IMR-90 (cell line): ENCODE results near the gene GH2. TPM values are rescaled to one million over a fixed set of nuclear protein-coding genes. Genes with fewer than 3 reads are reported as not detected.

ENCODE experiments used
- ATAC-seq: fragments of 200-7000 bp; cut with Tn5 transposase; 2 replicates; pipeline ENCODE4 v1.9.1; 2020; ENCODE audit warnings: low read depth, mild to moderate bottlenecking, moderate library complexity
- BruUV-seq: library from RNA; stranded (reverse); fragments of 400-500 nt; replicated peaks from 2 replicates; lab custom pipeline; 2021; lab: Mats Ljungman, UMichigan
- CTCF ChIA-PET: fragments of 300-600 bp; formaldehyde crosslinking; extraction: SDS; loops from one replicate; lab custom pipeline; 2021; ENCODE audit warnings: antibody characterized with exemption; lab: Yijun Ruan, JAX
- POLR2A ChIA-PET: fragments of 300-600 bp; sonication (Branson Sonifier 250); formaldehyde crosslinking; loops from one replicate; lab custom pipeline; 2022; ENCODE audit warnings: antibody characterized with exemption; ENCODE audit not compliant: unreplicated experiment; lab: Charles Lee
- DNase-seq: peaks from one replicate; pipeline ENCODE4 v3.0.0; 2013
- H2AFZ ChIP-seq: replicated peaks from 2 replicates; pipeline ENCODE3; 2013; ENCODE audit warnings: low read length, mild to moderate bottlenecking; ENCODE audit not compliant: poor library complexity
- H2AK5ac ChIP-seq: 2 replicates; pipeline ENCODE4 v1.6.1; 2013; ENCODE audit warnings: low read depth, low read length, inconsistent platforms
- H2AK9ac ChIP-seq: replicated peaks from 2 replicates; pipeline ENCODE3; 2013; ENCODE audit warnings: mild to moderate bottlenecking, low read depth, low read length, moderate library complexity; ENCODE audit not compliant: poor library complexity
- H2BK120ac ChIP-seq: 2 replicates; pipeline ENCODE4 v1.6.1; 2013; ENCODE audit warnings: low read depth, low read length, inconsistent platforms
- H2BK15ac ChIP-seq: 3 replicates; pipeline ENCODE4 v1.6.1; 2013; ENCODE audit warnings: low read depth, low read length, inconsistent platforms
- H2BK20ac ChIP-seq: 2 replicates; pipeline ENCODE4 v1.6.1; 2013; ENCODE audit warnings: low read depth, mild to moderate bottlenecking, inconsistent platforms, low read length, moderate library complexity
- H2BK5ac ChIP-seq: 2 replicates; pipeline ENCODE4 v1.6.1; 2013; ENCODE audit warnings: mild to moderate bottlenecking, low read depth, low read length, inconsistent platforms; ENCODE audit not compliant: poor library complexity, severe bottlenecking
- H3K14ac ChIP-seq: replicated peaks from 2 replicates; pipeline ENCODE4 v1.6.1; 2013; ENCODE audit warnings: low read depth, low read length, inconsistent platforms
- H3K18ac ChIP-seq: 2 replicates; pipeline ENCODE4 v1.6.1; 2013; ENCODE audit warnings: low read depth, low read length, control low read depth
- H3K23ac ChIP-seq: 2 replicates; pipeline ENCODE4 v1.6.1; 2013; ENCODE audit warnings: low read depth, low read length, inconsistent platforms
- H3K27ac ChIP-seq: 2 replicates; pipeline ENCODE4 v1.5.1; 2013; ENCODE audit warnings: mild to moderate bottlenecking, control low read depth, low read length; ENCODE audit not compliant: insufficient read depth
- H3K27me3 ChIP-seq: 2 replicates; pipeline ENCODE4 v1.6.1; 2013; ENCODE audit warnings: low read length; ENCODE audit not compliant: control insufficient read depth, insufficient read depth
- H3K36me3 ChIP-seq: 2 replicates; pipeline ENCODE4 v1.6.1; 2013; ENCODE audit warnings: low read length, mixed read lengths; ENCODE audit not compliant: control insufficient read depth, insufficient read depth
- H3K4ac ChIP-seq: 2 replicates; pipeline ENCODE4 v1.6.1; 2013; ENCODE audit warnings: low read depth, low read length, inconsistent platforms
- H3K4me1 ChIP-seq: 2 replicates; pipeline ENCODE4 v1.6.1; 2013; ENCODE audit warnings: low read length, mixed read lengths; ENCODE audit not compliant: control insufficient read depth, insufficient read depth
- H3K4me2 ChIP-seq: 2 replicates; pipeline ENCODE4 v1.6.1; 2013; ENCODE audit warnings: low read depth, mild to moderate bottlenecking, control low read depth, low read length, moderate library complexity
- H3K4me3 ChIP-seq: 2 replicates; pipeline ENCODE4 v1.5.1; 2013; ENCODE audit warnings: low read depth, mild to moderate bottlenecking, control low read depth, low read length, moderate library complexity; ENCODE audit not compliant: insufficient read depth
- H3K56ac ChIP-seq: 2 replicates; pipeline ENCODE4 v1.6.1; 2013; ENCODE audit warnings: low read length, inconsistent platforms; ENCODE audit not compliant: insufficient read depth; ENCODE audit errors: extremely low read depth
- H3K79me1 ChIP-seq, 2 experiments: 2 replicates each; pipeline ENCODE4 v1.6.1; 2013; ENCODE audit warnings: low read length in 2 of 2, inconsistent platforms in 1 of 2, low read depth in 1 of 2
- H3K9ac ChIP-seq: 2 replicates; pipeline ENCODE4 v1.6.1; 2013; ENCODE audit warnings: low read depth, low read length, control low read depth
- H3K9me1 ChIP-seq: 2 replicates; pipeline ENCODE4 v1.6.1; 2013; ENCODE audit warnings: low read length, inconsistent platforms; ENCODE audit not compliant: insufficient read depth
- H3K9me3 ChIP-seq: 2 replicates; pipeline ENCODE4 v1.6.1; 2013; ENCODE audit warnings: low read length; ENCODE audit not compliant: control insufficient read depth, insufficient read depth
- H4K20me1 ChIP-seq: 2 replicates; pipeline ENCODE4 v1.6.1; 2013; ENCODE audit warnings: low read length, inconsistent platforms; ENCODE audit not compliant: insufficient read depth
- H4K5ac ChIP-seq: 2 replicates; pipeline ENCODE4 v1.6.1; 2013; ENCODE audit warnings: mild to moderate bottlenecking, low read depth, low read length, control low read depth
- H4K8ac ChIP-seq, 2 experiments: 2 replicates each; pipeline ENCODE4 v1.6.1; 2013; ENCODE audit warnings: low read depth in 2 of 2, low read length in 2 of 2, control low read depth in 1 of 2, inconsistent platforms in 1 of 2
- H4K91ac ChIP-seq: 2 replicates; pipeline ENCODE4 v1.6.1; 2013; ENCODE audit warnings: low read depth, low read length, inconsistent platforms; ENCODE audit not compliant: insufficient read depth
- BHLHE40 ChIP-seq: fragments of 150-350 bp; IDR thresholded peaks from 2 replicates; pipeline ENCODE4 v1.6.1; 2016; ENCODE audit warnings: mild to moderate bottlenecking, low read depth, low read length
- ELK1 ChIP-seq: fragments of 150-350 bp; IDR thresholded peaks from 2 replicates; pipeline ENCODE4 v1.6.1; 2016; ENCODE audit warnings: low read depth, mild to moderate bottlenecking, low read length, moderate library complexity, borderline replicate concordance
- MXI1 ChIP-seq: IDR thresholded peaks from 2 replicates; pipeline ENCODE4 v1.6.1; 2012; ENCODE audit warnings: low read depth, mild to moderate bottlenecking, low read length, moderate library complexity, borderline replicate concordance
- WGBS, 2 experiments: methylation state at CpG; one replicate each; pipeline versions ENCODE4 v1.1.5 to v1.1.7; 2013; ENCODE audit warnings: missing lambda C conversion rate in 2 of 2; ENCODE audit not compliant: insufficient read length in 1 of 2; ENCODE audit errors: extremely low coverage in 2 of 2; 5-methylcytosine and 5-hydroxymethylcytosine counted together
- dilution Hi-C: fragments of 300-500 bp; cut with HindIII; formaldehyde crosslinking; loops from one replicate; pipeline ENCODE4 v1.14.3; 2018; ENCODE audit warnings: low sequenced_read_pairs; ENCODE audit not compliant: unreplicated experiment
- in situ Hi-C: fragments of 300-500 bp; cut with MboI; formaldehyde crosslinking; loops from 3 replicates; pipeline ENCODE4 v1.14.3; 2019; ENCODE audit warnings: low sequenced_read_pairs, inconsistent platforms, mixed read lengths
- intact Hi-C: fragments of 100-400 bp; cut with micrococcal nuclease; formaldehyde crosslinking; loops from 2 replicates; pipeline ENCODE4 v1.10.0; 2022
- polyA plus RNA-seq, 3 experiments: library from polyadenylated mRNA; depleted of rRNA; stranded (reverse); fragments of >200 nt; gene quantifications; 2 replicates each; pipeline ENCODE4 v1.2.3, GENCODE V29; 2012; ENCODE audit warnings: low replicate concordance in 1 of 3
- total RNA-seq: library from RNA; depleted of rRNA; stranded (reverse); fragments of >200 nt; gene quantifications from 2 replicates; pipeline ENCODE4 v1.2.3, GENCODE V29; 2012

GH2 gene
- total and polyA plus RNA-seq, 2 of the 4 experiments (the other 2 are of a cell fraction): not detected

- peak overlapping the region; percentile 91 for H2AK9ac ChIP-seq
- H4K8ac ChIP-seq: peak overlapping the region; percentile 1 to 70; a peak in 2 of 4 replicates
- peak overlapping the region; percentile 59 for H3K14ac ChIP-seq
- ChIA-PET CTCF (no interaction called here), POLR2A (no interaction called here)
- H3K9me1 ChIP-seq: peaks cover 12% of the 10 kb centered on the region
- H4K91ac ChIP-seq: peak overlapping the region; percentile 58
- H3K79me1 ChIP-seq: peaks cover 10 to 54% of the 10 kb centered on the region in 2 experiments; a peak in 3 of 4 replicates
- dilution Hi-C loops: no loop called here
- peak overlapping the region; percentile 96 for H2AFZ ChIP-seq
- 0 out of 2 replicates have a peak overlapping the region, but pooled peaks have one; percentile 9 for H4K5ac ChIP-seq
- H3K36me3 ChIP-seq: peaks cover 5% of the 10 kb centered on the region
- H3K4ac ChIP-seq: peak overlapping the region; percentile 65
- no TSS peak for BruUV-seq
- no peak overlapping the region for H2BK15ac ChIP-seq
- peak overlapping the region; percentile 77 for H3K9ac ChIP-seq
- DNase-seq (peak; percentile 34), ATAC-seq (peak; percentile 5)
- no peak overlapping the region; the same call in 1 of the 2 replicates for H3K18ac ChIP-seq
- 5% methylated on average over 14 of the region's 26 CpGs; no CpG with 5 or more reads in 1 of the 2 experiments for WGBS, 2 experiments
- TF ChIP-seq ELK1 (no peak), BHLHE40 (peak; percentile 23; the same call in 1 of the 2 replicates), MXI1 (0 out of 2 replicates have a peak, but pooled peaks have one; percentile 28)
- no peaks in the 10 kb centered on the region for H3K27me3 ChIP-seq
- H2AK5ac ChIP-seq: peak overlapping the region; percentile 78
- intact Hi-C loops: no loop called here
- H3K9me3 ChIP-seq: no peaks in the 10 kb centered on the region
- H2BK5ac ChIP-seq: peak overlapping the region; percentile 51
- in situ Hi-C loops: no loop called here
- H2BK120ac ChIP-seq: no peak overlapping the region; the same call in 1 of the 2 replicates
- H3K4me1 ChIP-seq: peaks cover 23% of the 10 kb centered on the region
- peak overlapping the region; percentile 81 for H3K4me3 ChIP-seq
- peaks cover 34% of the 10 kb centered on the region for H4K20me1 ChIP-seq
- H3K27ac ChIP-seq: peak overlapping the region; percentile 84
- peak overlapping the region; percentile 97 for H3K23ac ChIP-seq
- H2BK20ac ChIP-seq: 0 out of 2 replicates have a peak overlapping the region, but pooled peaks have one; percentile 17
- peak overlapping the region; percentile 94 for H3K4me2 ChIP-seq
- H3K56ac ChIP-seq: peak overlapping the region; percentile 79
Measured at GRCh38 chr17:63841350-63842172, 40.2 kb downstream of the GH2 start.
